Renal cortical epithelial cell (primary cell): ENCODE measurements around the gene KCNMA1. TPM values are rescaled to one million over a fixed set of nuclear protein-coding genes. Genes with fewer than 3 reads are reported as not detected.

Source experiments
- DNase-seq: peaks from one replicate; pipeline ENCODE4 v3.0.0-alpha.2; 2011; ENCODE audit warnings: low read depth
- total RNA-seq: library from RNA; depleted of rRNA; stranded (reverse); fragments of >200 nt; gene quantifications from 2 replicates; pipeline ENCODE4 v1.2.3, GENCODE V29; 2014

The KCNMA1 gene
- total RNA-seq, 1 donor from 2014 or later: 12.9 TPM

DNA sequence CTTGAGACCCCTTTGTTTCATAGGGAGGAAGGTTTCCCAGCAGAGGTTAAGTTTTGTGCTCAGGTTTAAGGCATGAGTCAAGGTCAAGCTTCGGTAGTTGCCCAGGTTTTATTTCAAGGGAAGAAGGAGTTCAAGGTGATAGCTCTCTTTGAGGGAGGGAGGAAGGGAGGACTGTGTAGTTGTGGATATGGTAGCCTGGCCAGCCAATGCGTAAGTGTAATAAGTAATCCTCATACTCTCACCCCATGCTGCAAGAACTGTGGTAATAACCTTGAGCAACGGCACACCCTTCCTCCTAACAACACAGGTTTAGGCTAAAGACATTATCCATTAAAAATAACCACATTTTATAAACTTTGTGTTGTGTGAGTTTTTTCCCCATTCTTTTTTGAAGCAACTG is 478.9 kb downstream of the KCNMA1 start:
- peak; percentile 75 for DNase-seq

DNA sequence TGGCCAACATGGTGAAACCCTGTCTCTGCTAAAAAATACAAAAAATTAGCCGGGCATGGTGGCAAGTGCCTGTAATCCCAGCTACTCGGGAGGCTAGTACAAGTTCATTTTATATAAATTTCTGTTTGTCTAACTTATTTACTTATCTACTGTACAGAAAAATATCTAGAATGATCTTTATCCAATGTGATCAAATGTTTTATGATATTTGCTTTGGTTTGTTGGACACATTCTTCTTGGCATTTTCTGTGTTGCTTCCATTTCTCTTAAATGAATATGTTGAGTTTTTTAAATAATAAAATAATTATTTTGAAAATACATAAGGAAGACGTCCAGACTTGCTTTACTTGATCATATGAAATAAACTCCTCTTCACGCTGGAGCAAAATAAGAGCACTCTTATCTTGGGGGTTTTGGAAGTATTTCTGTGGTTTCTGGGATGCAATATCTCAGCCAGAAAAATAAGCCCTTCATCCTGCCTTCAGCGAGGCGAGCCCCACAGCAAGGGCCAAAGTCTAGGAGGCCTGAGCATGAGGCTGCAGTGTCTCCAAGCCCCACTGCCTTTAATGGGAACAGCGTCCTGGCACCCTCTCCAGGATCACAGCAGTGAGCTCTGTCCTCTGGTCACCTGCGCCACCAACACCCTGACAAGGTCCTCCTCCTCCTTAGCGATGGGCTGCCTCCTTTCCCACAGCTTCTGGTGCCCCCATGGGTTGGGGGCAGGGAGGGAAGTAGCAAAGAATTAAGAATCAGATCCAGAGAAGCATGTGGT is 480.2 kb downstream of the KCNMA1 start:
- peak; percentile 35 for DNase-seq

DNA sequence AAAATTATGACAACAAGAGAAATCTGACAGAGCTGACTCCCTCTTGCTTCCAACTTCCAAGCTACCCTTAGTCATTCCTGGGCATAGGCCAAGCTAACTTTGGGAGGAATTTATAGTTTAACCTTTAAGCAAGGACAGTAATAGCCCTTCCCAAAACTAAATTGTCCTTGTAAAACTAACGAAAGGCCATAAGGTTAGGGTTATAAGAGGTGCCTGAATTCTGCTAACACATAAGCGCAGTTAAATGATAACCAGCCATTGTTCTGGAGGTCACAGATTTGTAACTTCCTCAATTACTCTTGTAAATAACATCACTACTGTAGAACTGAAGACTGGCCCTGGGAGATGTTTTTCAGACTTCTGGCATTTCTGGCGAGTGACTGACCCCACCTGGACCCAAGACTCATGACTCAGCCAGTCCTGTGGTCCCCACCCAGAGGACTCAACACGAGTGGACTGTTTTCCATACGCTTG is 481.2 kb downstream of the KCNMA1 start:
- peak; percentile 94 for DNase-seq

DNA sequence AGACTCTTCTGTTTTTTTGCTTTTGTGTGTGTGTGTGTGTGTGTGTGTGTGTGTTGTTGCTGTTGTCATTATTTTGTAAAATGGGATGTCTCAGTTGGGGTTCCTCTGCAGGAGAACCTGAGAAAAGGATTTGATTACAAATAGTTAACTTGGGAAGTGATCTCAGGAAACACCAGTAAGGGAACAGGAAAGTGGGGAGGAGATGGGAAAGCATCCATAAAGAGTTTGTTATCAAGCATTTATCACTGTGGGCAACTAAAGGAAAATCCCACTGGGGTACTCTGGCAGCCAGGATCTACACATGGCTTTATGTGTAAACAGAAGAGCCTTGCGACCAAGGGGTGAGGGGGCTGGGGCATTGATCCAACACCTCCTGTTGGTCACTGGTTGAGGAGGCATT is 485.4 kb downstream of the KCNMA1 start:
- no peak for DNase-seq

DNA sequence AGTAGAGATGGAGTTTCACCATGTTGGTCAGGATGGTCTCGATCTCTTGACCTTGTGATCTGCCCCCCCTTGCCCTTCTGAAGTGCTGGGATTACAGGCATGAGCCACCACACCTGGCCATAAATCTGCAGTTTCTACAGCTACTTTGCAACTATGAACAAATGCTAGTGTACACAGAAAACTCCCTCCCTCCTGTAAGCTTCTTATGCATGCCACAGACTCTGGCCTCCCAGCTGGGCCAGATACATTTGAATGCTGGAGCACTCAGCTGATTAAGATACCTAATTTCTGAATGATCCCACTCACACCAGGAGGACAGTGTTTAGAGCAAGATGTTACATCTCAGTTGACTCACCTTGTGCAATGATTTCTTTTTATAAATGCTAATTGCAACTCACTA is 486.2 kb downstream of the KCNMA1 start:
- DNase-seq: no peak

DNA sequence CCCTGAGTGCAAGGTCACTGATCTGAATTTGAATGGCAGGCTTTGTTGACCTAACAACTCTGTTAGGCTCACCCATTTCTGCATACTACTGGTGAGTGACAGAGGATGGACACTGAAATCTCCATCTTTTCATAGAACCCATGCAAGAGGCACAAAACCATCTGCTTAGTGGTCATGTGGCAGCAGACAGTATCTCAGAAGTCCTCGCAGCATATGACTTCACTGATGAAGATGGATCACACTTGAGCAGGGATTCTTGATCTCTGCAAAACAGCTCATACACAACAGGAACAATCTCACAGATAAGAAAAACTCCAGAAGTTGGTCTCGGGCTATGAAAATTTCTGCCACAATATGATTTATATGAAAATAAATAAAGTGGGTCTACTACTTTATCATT is 487.9 kb downstream of the KCNMA1 start:
- DNase-seq: no peak

DNA sequence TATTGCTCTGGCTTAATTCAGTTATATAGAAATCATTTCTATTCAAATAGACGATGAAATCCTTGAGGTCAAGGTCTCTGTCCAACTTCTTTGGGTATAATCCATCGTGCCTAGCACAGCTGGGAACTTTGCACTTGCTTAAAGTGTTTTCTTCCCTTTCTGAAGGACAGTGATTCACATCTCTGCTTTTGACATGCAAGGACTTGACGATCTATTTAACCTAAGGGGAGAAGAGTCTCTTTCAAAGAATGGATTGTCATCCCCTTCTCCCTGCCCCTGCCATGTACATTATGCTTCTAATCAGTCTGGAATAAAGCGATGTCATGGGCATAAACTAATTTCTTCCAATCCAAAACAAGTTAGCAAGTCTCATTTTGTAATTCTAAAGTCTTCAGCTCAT is 488.6 kb downstream of the KCNMA1 start:
- DNase-seq: no peak

DNA sequence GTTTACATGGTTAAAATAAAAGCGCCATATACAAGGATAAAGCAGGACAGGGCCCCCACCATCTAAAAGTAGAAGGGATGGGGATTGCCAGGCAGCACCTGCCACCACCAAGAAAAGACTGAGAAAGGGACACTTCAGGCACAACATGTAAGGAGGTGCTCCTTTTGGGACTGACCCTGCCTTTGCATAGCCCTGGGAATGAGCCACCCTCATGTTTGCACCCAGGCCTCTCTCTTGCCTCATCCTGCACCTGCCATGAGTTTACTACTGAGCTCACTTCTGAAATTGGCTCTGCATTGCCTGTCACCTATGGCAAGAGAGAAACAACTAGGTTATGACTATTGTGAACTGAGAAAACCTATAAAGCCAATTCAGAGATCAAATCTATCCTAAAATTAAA is 489.7 kb downstream of the KCNMA1 start:
- no peak for DNase-seq

DNA sequence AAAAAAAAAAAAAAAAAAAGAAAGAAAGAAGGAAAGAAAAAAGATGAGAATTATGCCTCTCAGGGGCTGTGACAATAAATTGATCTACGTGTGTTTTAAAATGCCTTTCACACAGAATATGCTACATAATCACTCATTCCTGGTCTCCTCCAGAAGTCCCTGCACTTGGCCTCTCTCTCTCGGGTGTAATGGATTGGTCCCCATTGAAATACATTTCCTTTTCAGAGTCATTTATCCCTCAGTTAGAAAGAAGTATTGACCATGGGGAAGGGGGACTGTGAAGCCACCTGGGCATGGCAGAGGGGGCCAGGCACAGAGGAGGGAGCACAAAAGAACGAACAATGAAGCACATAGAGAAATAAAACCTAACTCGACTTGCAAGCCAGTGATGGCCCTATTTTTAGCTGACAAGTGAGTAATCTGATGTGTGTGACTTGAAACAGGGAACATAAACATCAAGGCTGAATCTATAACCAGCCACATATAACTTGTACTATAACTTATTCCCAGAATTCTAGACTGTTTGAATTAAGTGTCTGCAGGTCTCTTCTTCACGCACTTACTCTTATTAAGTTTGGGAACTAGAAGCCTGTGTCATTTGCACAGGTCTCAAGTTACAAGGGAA is 490.8 kb downstream of the KCNMA1 start:
- no peak for DNase-seq

DNA sequence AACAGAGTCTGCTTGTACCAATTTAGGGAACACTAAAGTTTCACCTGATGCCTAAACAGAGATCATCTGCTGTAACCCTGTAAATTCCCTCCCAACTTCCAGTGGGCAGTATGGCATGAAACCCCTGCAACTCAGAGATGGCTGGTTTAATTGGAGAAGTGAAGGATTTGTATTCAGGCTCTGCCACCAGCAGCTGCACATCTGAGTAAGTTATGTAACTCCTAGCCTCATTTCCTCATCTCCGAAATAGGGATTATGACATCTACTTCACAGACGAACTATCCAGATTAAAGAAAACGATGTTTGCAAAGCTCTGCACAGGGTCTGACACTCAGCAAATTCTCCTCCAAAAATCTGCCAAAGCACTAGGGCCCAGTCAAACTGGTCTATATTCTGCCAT is 493.0 kb downstream of the KCNMA1 start:
- no peak for DNase-seq

DNA sequence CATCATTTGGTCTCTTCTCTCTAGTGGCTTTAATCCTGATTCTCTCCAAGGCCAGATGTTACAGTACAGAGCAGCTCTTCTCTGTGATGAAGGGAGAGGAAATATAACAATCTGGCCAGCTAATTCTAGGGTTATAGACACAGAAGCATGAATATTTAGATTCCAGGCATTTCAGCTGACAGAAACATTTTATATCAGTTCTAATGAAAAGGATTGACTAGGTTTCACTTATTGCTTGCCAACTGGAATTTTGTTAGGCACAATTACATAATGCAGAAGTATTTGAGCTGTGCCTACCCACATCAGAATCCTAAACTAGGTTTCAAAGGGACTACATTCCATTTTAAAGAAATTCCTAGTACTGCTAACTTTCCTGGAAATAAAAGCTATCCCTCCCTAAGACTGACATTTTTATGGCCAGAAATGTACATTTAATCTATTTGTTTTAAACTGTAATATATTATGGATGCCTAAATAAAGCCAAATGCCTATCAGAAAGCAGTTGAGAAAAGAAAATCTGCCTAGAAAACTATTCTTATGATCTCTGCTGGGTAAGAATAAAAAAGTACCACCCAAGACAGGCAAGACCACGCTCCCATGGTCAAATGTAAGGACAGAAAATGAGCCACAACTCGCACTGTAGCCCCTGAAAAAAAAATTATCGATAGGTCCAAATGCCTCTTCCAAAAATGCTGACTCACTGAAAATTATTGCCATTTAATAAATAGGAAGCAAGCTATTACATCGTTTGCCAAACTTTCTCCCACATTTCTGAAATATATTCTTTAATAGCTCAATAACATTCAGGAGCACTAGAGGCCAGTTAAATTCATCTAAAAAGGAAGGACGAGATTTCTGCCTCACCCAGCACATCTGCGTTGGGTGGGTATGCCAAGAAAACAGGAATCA is 498.1 kb downstream of the KCNMA1 start:
- no peak for DNase-seq

DNA sequence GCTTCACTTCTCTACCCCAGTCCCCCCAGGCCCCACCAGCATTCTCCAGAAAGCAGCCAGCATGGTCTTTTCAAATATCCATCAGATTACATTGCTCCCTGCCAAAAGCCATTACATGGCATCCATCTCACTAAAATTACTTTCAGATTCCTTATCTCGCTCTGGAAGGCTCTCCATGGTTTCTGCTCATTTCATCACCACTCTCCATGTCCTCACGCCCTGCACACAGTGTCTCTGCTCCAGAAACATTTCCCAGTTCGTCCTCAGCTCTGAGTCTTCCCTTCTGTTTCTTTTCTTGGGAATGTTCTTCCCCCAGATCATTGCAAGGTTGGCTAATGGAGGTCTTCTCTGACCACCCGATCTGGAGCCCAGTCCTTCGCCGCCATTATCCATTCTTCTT is 499.1 kb downstream of the KCNMA1 start:
- DNase-seq: no peak

DNA sequence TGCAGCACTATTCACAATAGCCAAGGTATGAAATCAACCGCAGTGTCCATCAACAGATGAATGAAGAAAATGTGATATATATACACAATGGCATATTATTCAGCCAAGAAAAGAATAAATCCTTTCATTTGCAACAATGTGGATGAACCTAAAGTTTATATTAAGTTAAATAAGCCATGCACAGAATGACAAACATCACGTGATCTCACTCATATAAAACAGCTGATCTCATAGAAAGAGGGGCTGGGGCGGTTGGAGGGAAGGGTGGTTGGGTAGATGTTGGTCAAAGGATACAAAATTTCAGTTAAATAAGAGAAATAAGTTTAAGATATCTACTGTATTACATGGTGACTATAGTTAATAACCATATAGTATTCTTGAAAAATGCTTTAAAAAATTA is 502.1 kb downstream of the KCNMA1 start:
- DNase-seq: no peak

DNA sequence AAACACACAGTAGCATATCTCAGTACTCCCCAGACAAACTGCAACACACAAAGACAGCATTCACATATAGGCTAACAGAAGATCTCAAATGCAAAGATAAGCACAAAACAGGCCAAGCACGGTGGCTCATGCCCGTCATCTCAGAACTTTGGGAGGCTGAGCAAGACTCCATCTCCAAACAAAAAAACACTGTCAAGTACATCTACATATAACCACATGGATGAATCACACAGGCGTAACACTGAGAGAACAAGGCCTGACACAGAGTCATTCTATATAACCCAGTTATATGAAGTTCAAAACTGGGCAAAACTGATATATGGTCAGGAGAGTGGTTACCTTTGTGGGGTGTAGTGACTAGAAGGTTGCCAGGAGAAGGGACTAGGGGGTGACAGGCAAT is 506.4 kb downstream of the KCNMA1 start:
- no peak for DNase-seq

DNA sequence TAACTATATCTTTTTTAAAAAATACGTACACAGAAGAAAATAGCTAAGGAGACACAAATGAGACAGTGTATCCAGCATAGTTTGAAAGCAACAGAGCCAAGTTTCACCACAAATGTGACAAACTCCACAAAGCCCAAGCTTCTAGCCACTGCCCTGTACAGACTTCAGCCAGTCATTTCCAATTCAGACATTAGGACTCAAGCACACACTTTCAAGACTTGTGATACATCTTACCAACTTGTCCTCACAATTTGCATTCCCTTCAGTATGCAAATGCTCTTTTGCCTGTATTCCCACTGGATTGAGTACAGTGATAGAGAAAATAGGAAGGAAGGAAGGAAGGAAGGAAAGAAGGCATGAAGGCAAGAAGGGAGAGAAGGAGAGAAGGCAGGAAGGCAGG is 510.4 kb downstream of the KCNMA1 start:
- no peak for DNase-seq

DNA sequence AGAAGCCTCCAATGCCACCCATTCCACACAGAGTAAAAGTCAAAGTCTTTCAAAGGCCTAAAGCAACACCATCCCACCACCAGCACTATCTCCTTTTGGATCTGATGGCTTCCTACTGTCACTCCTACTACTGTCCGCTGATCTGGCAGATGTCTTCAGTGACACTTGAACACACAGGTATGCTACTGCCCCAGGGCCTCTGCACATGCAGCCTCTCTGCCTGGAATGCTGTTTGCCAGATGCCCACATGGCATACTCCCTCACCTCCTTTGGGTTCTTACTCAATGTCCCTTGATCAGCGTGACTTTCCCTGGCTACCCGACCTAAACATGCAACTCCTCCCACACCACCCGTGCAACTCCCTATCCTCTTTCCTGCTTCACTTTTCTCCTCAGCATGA is 512.4 kb downstream of the KCNMA1 start:
- DNase-seq: no peak

DNA sequence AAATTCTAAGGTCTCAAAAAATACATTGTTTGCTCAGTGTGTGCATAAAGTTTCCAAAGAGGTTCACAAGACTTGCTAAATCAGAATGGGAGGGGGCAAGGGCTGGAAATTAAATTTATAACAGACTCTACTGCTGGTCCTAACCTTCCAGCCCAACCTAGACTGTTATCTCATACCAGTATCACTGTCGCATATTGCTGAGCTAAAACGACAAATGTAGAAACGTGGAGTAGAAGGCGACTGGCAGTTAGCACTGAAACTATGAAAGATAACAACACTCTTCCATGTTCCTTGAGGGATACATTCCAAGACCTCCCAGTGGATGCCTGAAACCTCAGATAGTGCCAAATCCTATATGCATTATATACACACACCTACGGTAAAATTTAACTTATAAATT is 514.3 kb downstream of the KCNMA1 start:
- DNase-seq: no peak

DNA sequence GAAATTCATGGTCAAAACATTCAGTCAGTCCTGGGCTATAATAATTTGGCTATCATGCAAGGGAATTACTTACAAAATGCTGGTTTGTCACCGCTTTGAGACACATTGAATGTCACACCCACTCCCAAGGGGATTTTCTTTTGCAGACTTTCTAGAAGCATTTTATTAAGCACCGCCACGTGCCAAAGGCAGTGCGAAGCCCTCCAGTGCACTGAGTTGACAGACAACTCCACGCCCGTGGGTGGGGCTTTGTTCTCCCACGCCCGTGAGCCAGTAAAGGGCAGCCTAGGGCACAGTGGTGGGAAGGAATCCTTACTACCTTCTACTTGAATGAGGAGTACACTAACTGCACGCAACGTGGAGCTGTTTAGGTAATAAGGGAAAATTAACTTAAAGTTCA is 515.8 kb downstream of the KCNMA1 start:
- no peak for DNase-seq

DNA sequence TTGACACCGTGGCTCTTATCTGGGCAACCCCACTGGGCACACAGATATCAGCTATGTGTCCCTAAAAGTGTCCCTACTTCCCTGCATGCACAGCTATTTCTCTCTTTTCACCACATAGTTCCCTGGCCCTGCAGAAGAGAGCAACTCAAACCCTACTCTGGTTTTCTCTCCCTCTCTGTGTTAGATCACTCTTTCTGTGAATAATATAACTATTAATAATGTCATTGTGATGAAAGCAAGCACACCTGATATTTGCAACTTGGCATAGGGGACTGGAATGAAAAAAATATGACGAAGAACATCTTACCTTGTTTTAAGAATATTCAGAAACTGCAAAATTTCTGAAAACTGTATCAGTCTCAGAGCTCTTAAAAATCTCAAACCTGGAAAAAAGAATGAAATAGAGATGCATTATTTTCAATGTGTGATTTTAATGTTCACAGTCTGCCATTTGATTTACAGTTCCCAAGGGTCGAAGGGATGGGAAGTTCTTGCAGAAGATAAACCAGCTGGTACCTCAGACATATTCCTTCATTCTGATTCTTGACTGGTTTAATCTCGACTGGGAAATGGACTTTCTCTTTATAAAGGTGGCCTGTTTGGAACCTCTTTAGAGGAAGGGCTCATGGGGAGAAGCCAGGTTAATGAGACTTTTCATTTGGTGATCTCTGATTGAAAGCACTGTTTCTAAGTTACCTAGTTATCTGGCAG is 516.8 kb downstream of the KCNMA1 start:
- no peak for DNase-seq

DNA sequence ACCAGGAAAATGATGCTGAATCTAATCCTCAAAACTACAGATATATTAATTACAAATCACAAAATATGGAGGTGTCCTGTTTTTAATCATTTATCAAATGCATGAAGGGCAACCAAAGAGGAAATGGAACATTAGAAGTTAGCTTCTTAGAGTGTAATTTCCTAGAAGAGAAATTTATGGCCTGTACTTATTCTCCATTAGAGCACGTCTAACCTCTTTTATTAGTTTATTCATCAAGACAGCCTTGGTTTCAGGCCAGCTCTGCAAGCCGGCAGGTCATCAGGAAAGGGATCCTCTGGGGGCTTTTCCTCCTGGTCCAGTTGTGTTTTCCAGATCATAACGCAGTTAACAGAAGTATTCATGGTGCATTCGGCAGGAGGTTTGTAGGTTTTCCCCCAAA is 517.6 kb downstream of the KCNMA1 start:
- DNase-seq: peak; percentile 23

DNA sequence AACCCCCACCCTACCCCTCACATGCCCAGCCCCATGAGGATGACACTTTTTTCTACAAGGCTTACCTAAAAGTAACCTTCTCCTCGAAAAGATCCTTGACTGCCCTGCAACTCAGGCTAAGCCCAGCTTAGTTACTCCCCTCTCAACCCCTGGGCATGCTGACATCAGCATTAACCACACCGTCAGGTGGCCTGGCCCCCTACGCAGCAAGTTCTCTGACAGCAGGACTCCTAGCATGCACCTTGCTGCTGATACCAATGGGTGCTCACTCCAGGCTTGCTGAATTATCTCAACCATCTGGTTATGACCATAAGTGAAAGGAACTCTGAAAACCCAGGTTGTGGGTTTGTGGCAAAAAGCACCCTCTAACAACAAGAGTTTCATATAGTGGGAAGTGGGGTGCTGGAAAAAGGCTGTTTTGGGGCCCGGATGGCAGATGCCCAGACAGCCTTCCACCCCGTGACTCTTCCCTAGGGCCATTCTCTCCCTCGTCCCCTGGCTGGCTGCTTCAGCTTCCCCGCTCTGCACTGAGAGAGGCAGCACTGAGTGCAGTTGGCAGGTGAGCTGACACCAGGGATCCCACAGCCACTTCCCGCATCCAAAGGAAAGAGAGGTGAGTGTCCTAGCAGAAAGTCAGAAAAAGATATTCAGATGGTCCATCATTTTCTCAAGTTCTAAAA is 518.9 kb downstream of the KCNMA1 start:
- no peak for DNase-seq
